Trophoblast cell (in vitro differentiated cells and primary cell): Measurements from ENCODE around the gene SLC6A19.

Experiments used
- DNase-seq, 2 donors: peaks; one replicate each; pipeline ENCODE4 v3.0.0-alpha.2; 2016
- H2AFZ ChIP-seq: 2 replicates; pipeline ENCODE4 v1.6.1; 2013; ENCODE audit warnings: low read length, moderate library complexity, mild to moderate bottlenecking; ENCODE audit not compliant: insufficient read depth, poor library complexity
- H2AK5ac ChIP-seq: 2 replicates; pipeline ENCODE4 v1.6.1; 2013; ENCODE audit warnings: mild to moderate bottlenecking, low read length
- H2BK120ac ChIP-seq: 2 replicates; pipeline ENCODE4 v1.6.1; 2013; ENCODE audit warnings: low read length, mild to moderate bottlenecking, moderate library complexity; ENCODE audit not compliant: insufficient read depth, poor library complexity
- H2BK12ac ChIP-seq: 2 replicates; pipeline ENCODE4 v1.6.1; 2013; ENCODE audit warnings: mild to moderate bottlenecking, low read length, moderate library complexity
- H2BK5ac ChIP-seq: 2 replicates; pipeline ENCODE4 v1.6.1; 2013; ENCODE audit warnings: low read length, low read depth, moderate library complexity, mild to moderate bottlenecking; ENCODE audit not compliant: poor library complexity
- H3K14ac ChIP-seq: 2 replicates; pipeline ENCODE4 v1.6.1; 2013; ENCODE audit warnings: mild to moderate bottlenecking, low read length
- H3K18ac ChIP-seq: 2 replicates; pipeline ENCODE4 v1.6.1; 2013; ENCODE audit warnings: mild to moderate bottlenecking, low read length
- H3K23ac ChIP-seq: 2 replicates; pipeline ENCODE4 v1.6.1; 2013; ENCODE audit warnings: low read length
- H3K27ac ChIP-seq: 2 replicates; pipeline ENCODE4 v1.5.1; 2013; ENCODE audit warnings: low read depth, mild to moderate bottlenecking, inconsistent platforms, low read length, moderate library complexity
- H3K27me3 ChIP-seq: 2 replicates; pipeline ENCODE4 v1.6.1; 2013; ENCODE audit warnings: inconsistent platforms, mild to moderate bottlenecking, low read length, moderate library complexity; ENCODE audit not compliant: insufficient read depth
- H3K36me3 ChIP-seq, 2 experiments: 1 replicate in 1 of 2; 2 replicates in 1 of 2; pipeline ENCODE4 v1.6.1; 2013; ENCODE audit warnings: low read length in 2 of 2, mild to moderate bottlenecking in 2 of 2, moderate library complexity in 1 of 2; ENCODE audit not compliant: insufficient read depth in 2 of 2, control insufficient read depth in 1 of 2
- H3K4ac ChIP-seq: 2 replicates; pipeline ENCODE4 v1.6.1; 2013; ENCODE audit warnings: low read depth, mild to moderate bottlenecking, low read length, moderate library complexity
- H3K4me1 ChIP-seq, 2 experiments: 1 replicate in 1 of 2; 2 replicates in 1 of 2; pipeline ENCODE4 v1.6.1; 2013; ENCODE audit warnings: low read length in 2 of 2, mild to moderate bottlenecking in 2 of 2, moderate library complexity in 1 of 2; ENCODE audit not compliant: insufficient read depth in 2 of 2, control insufficient read depth in 1 of 2
- H3K4me2 ChIP-seq: 2 replicates; pipeline ENCODE4 v1.6.1; 2013; ENCODE audit warnings: inconsistent platforms, mild to moderate bottlenecking, low read length, moderate library complexity
- H3K4me3 ChIP-seq: 2 replicates; pipeline ENCODE4 v1.5.1; 2013; ENCODE audit warnings: mild to moderate bottlenecking, low read depth, low read length, inconsistent platforms
- H3K79me1 ChIP-seq: one replicate; pipeline ENCODE4 v1.6.1; 2013; ENCODE audit warnings: low read length
- H3K79me2 ChIP-seq: 2 replicates; pipeline ENCODE4 v1.6.1; 2013; ENCODE audit warnings: low read length, mild to moderate bottlenecking; ENCODE audit not compliant: control insufficient read depth, insufficient read depth, poor library complexity
- H3K9ac ChIP-seq: 2 replicates; pipeline ENCODE4 v1.6.1; 2013; ENCODE audit warnings: mild to moderate bottlenecking, low read length
- H3K9me3 ChIP-seq: 2 replicates; pipeline ENCODE4 v1.6.1; 2013; ENCODE audit warnings: low read depth, mild to moderate bottlenecking, control low read depth, inconsistent platforms, low read length; ENCODE audit not compliant: insufficient read depth
- H4K12ac ChIP-seq: 2 replicates; pipeline ENCODE4 v1.6.1; 2013; ENCODE audit warnings: low read depth, mild to moderate bottlenecking, low read length, moderate library complexity
- H4K8ac ChIP-seq: 2 replicates; pipeline ENCODE4 v1.6.1; 2013; ENCODE audit warnings: low read depth, mild to moderate bottlenecking, low read length, moderate library complexity
- H4K91ac ChIP-seq: one replicate; pipeline ENCODE4 v1.6.1; 2013; ENCODE audit warnings: low read depth, mild to moderate bottlenecking, low read length, moderate library complexity
- WGBS: extraction: QIAGEN DNeasy Blood & Tissue Kit; methylation state at CpG from one replicate; pipeline ENCODE4 v1.1.7; 2013; ENCODE audit warnings: missing lambda C conversion rate; ENCODE audit not compliant: insufficient read length, insufficient coverage; ENCODE audit errors: extremely low coverage; 5-methylcytosine and 5-hydroxymethylcytosine counted together

SLC6A19 gene

DNA sequence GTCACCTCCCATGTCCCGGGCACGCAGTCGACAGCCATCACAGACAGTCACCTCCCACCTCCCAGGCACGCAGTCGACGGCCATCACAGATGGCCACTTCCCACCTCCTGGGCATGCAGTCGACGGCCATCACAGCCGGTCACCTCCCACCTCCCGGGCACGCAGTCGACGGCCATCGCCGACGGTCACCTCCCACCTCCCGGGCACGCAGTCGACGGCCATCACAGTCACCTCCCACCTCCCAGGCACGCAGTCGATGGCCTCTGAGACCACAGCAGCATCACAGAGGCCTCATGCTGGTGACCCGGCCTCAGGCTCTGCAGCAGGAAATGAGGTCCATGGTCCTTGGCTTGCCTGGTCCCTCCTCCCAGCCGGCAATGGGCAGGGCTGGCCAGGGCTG lies 5.5 kb upstream of the SLC6A19 start:
- no peak overlapping the region for H2BK12ac ChIP-seq
- no peaks in the 10 kb centered on the region for H3K4me1 ChIP-seq
- H3K14ac ChIP-seq = no peak overlapping the region
- H3K79me1 ChIP-seq = no peaks in the 10 kb centered on the region
- H3K4me2 ChIP-seq = no peak overlapping the region
- H3K4me3 ChIP-seq = no peak overlapping the region
- H4K8ac ChIP-seq = no peak overlapping the region
- H3K27me3 ChIP-seq = no peaks in the 10 kb centered on the region
- H4K12ac ChIP-seq = no peak overlapping the region
- H3K23ac ChIP-seq = no peak overlapping the region
- no peaks in the 10 kb centered on the region for H3K79me2 ChIP-seq
- no peaks in the 10 kb centered on the region for H3K36me3 ChIP-seq
- H3K27ac ChIP-seq = no peak overlapping the region
- H2AK5ac ChIP-seq = no peak overlapping the region
- H2BK120ac ChIP-seq = no peak overlapping the region
- no peak for DNase-seq
- peaks cover 5% of the 10 kb centered on the region for H3K9me3 ChIP-seq
- H3K9ac ChIP-seq = no peak overlapping the region
- WGBS = no CpG with 5 or more reads among the region's 24 CpGs
- H3K4ac ChIP-seq = no peak overlapping the region
- H3K18ac ChIP-seq = no peak overlapping the region
- no peak overlapping the region for H4K91ac ChIP-seq
- no peak overlapping the region for H2BK5ac ChIP-seq
- no peak overlapping the region for H2AFZ ChIP-seq

DNA sequence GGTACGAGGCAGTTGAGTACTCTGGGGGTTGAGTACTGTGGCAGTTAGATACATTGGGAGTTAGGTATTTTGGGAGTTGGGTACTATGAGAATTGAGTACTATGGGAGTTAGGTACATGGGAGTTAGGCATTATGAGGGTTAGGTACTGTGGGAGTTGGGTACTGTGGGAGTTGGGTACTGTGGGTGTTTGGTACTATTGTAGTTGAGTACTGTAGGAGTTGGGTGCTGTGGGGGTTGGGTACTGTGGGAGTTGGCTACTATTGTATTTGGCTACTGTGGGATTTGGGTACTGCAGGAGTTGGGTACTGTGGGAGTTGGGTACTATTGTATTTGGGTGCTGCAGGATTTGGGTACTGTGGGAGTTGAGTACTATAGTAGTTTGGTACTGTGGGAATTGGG lies 4.8 kb upstream of the SLC6A19 start:
- no peak overlapping the region for H3K4me3 ChIP-seq
- H3K14ac ChIP-seq = no peak overlapping the region
- no peak overlapping the region for H2AK5ac ChIP-seq
- no peak overlapping the region for H3K4ac ChIP-seq
- H3K79me2 ChIP-seq = no peaks in the 10 kb centered on the region
- H2AFZ ChIP-seq = no peak overlapping the region
- no peak overlapping the region for H4K91ac ChIP-seq
- H4K8ac ChIP-seq = no peak overlapping the region
- no peak overlapping the region for H3K23ac ChIP-seq
- H3K36me3 ChIP-seq = no peaks in the 10 kb centered on the region
- H3K27ac ChIP-seq = no peak overlapping the region
- H2BK12ac ChIP-seq = no peak overlapping the region
- DNase-seq = no peak
- no peak overlapping the region for H4K12ac ChIP-seq
- H3K4me2 ChIP-seq = no peak overlapping the region
- H2BK120ac ChIP-seq = no peak overlapping the region
- H3K9me3 ChIP-seq = peaks cover 5% of the 10 kb centered on the region
- no peak overlapping the region for H3K9ac ChIP-seq
- no peaks in the 10 kb centered on the region for H3K79me1 ChIP-seq
- no peaks in the 10 kb centered on the region for H3K27me3 ChIP-seq
- no CpG with 5 or more reads among the region's 1 CpG for WGBS
- H2BK5ac ChIP-seq = no peak overlapping the region
- H3K18ac ChIP-seq = no peak overlapping the region
- H3K4me1 ChIP-seq = no peaks in the 10 kb centered on the region

DNA sequence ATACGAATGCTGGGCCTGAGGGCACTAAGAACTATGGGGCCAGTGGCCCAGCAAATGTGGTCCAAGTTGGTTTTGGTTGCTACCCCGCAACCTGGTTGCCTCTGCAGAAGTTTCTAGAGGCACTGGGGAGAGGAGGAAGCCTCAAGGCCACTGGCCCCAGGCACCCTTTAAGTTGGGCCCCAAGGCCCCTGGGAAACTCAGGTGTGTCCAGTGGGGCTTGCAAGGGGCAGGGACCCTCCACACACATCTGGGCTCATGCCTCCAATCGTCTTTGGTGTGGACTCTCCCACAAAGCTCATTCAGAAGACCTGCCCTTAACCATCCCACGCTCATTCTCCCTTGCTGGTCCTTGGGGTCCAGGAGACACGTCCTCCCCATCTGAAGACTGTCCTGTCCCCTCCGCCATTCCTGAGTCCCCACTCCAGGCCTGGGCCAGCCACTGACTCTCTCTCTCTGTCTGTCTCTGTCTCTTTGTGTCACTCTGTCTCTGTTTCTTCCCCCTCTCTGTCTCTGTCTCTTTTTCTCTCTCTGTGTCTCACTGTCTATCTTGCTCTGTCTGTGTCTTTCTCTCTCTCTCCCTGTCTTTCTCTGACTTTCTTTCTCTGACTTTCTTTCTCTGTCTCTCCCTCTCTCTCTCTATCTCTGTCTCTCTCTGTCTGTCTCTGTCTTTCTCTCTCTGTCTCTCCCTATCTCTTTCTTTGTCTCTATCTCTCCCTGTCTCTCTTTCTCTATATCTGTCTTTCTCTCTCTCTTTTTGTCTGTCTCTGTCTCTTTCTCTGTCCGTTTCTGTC lies 3.3 kb upstream of the SLC6A19 start:
- H3K27ac ChIP-seq = no peak overlapping the region
- no peak overlapping the region for H2BK12ac ChIP-seq
- no peak overlapping the region for H2BK120ac ChIP-seq
- WGBS = no CpG with 5 or more reads among the region's 7 CpGs
- no peaks in the 10 kb centered on the region for H3K36me3 ChIP-seq
- H3K79me2 ChIP-seq = no peaks in the 10 kb centered on the region
- no peak for DNase-seq
- H2AFZ ChIP-seq = no peak overlapping the region
- H4K91ac ChIP-seq = no peak overlapping the region
- H2AK5ac ChIP-seq = no peak overlapping the region
- H3K23ac ChIP-seq = no peak overlapping the region
- H3K9me3 ChIP-seq = peaks cover 3% of the 10 kb centered on the region
- H3K14ac ChIP-seq = no peak overlapping the region
- H2BK5ac ChIP-seq = no peak overlapping the region
- no peak overlapping the region for H3K9ac ChIP-seq
- no peak overlapping the region for H4K12ac ChIP-seq
- no peak overlapping the region for H4K8ac ChIP-seq
- H3K4ac ChIP-seq = no peak overlapping the region
- H3K18ac ChIP-seq = no peak overlapping the region
- H3K79me1 ChIP-seq = no peaks in the 10 kb centered on the region
- H3K4me2 ChIP-seq = no peak overlapping the region
- H3K4me3 ChIP-seq = no peak overlapping the region
- no peaks in the 10 kb centered on the region for H3K27me3 ChIP-seq
- no peaks in the 10 kb centered on the region for H3K4me1 ChIP-seq

DNA sequence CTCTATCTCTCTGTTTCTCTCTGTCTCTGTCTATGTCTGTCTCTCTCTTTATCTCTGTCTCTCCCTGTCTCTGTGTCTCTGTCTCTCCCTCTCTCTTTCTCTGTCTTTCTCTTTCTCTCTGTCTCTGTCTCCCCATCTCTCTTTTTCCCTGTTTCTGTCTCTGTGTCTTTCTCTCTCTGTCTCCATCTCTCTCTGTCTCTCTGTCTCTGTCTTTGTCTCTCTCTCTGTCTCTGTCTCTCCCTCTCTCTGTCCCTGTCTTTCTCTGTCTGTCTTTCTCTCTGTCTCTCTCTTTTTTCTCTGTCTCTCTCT lies 2.1 kb upstream of the SLC6A19 start:
- H3K4me1 ChIP-seq = no peaks in the 10 kb centered on the region
- H3K14ac ChIP-seq = no peak overlapping the region
- no peak overlapping the region for H4K91ac ChIP-seq
- no peaks in the 10 kb centered on the region for H3K36me3 ChIP-seq
- no peak overlapping the region for H4K8ac ChIP-seq
- H3K4me2 ChIP-seq = no peak overlapping the region
- H2BK120ac ChIP-seq = no peak overlapping the region
- no peaks in the 10 kb centered on the region for H3K27me3 ChIP-seq
- H3K9ac ChIP-seq = no peak overlapping the region
- no peak overlapping the region for H3K4me3 ChIP-seq
- no peak overlapping the region for H2BK5ac ChIP-seq
- H3K79me2 ChIP-seq = no peaks in the 10 kb centered on the region
- H3K18ac ChIP-seq = no peak overlapping the region
- H4K12ac ChIP-seq = no peak overlapping the region
- peaks cover 5% of the 10 kb centered on the region for H3K9me3 ChIP-seq
- no peaks in the 10 kb centered on the region for H3K79me1 ChIP-seq
- no peak overlapping the region for H3K4ac ChIP-seq
- no peak overlapping the region for H2BK12ac ChIP-seq
- no peak overlapping the region for H3K27ac ChIP-seq
- no peak overlapping the region for H3K23ac ChIP-seq
- H2AK5ac ChIP-seq = no peak overlapping the region
- no peak for DNase-seq
- H2AFZ ChIP-seq = no peak overlapping the region
